ENCODE data around the gene TRMT10A.
"Not testable (repeated sequence)": the region's sequence is repeated elsewhere in the genome, so short reads cannot be mapped to it uniquely, and the experiment has no call there.

Gene TRMT10A

GRCh38 chr4:99537674-99538073 is 26.2 kb downstream of the TRMT10A start:
- DNase-seq (ENCODE audit: low read depth) = no peak
- H3K4me3 ChIP-seq (ENCODE audit: low read depth, low read length) = no peak overlapping the region
- TF ChIP-seq CTCF (IDR thresholded peaks at IDR 0.05; ENCODE audit: low read depth, low read length) (no peak), POLR2A (IDR thresholded peaks at IDR 0.05; ENCODE audit: extremely low read depth, insufficient read length) (no peak), MYC (IDR thresholded peaks at IDR 0.05; ENCODE audit: low read depth, low read length) (no peak)
- TF ChIP-seq, protein P1, sequence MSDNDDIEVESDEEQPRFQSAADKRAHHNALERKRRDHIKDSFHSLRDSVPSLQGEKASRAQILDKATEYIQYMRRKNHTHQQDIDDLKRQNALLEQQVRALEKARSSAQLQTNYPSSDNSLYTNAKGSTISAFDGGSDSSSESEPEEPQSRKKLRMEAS (IDR thresholded peaks at IDR 0.05; ENCODE audit: low read depth, low read length) = no peak

- H3K4me3 ChIP-seq (ENCODE audit: low read depth, low read length) = no peak overlapping the region
- no peak for DNase-seq (ENCODE audit: low read depth)
- TF ChIP-seq, protein P1 (IDR thresholded peaks at IDR 0.05; ENCODE audit: low read depth, low read length) = no peak
- TF ChIP-seq POLR2A (IDR thresholded peaks at IDR 0.05; ENCODE audit: extremely low read depth, insufficient read length) (no peak), CTCF (IDR thresholded peaks at IDR 0.05; ENCODE audit: low read depth, low read length) (no peak), MYC (IDR thresholded peaks at IDR 0.05; ENCODE audit: low read depth, low read length) (no peak)
These were observed 27.0 kb downstream of the TRMT10A start for GRCh38 chr4:99536848-99537247.

DNA sequence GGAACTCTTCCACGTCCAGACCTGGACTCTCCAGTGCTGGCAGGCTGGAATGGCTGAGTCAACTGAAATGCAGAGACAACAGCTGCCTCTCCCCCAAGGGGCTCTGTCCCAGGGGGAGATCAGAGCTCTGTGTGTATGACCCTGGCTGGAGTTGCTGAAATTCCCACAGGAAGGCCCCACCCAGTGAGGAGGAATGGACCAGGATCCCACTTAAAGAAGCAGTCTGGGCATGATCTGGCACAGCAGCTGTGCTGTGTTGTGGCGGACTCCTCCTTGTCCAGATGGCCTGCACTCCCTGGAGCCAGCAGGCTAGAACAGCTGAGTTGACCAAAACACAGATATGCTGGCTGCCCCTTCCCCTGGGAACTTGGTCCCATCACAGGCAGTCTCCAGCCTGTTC is 27.6 kb downstream of the TRMT10A start:
- no peak overlapping the region for H3K4me3 ChIP-seq (ENCODE audit: low read depth, low read length)
- no peak for TF ChIP-seq CTCF (IDR thresholded peaks at IDR 0.05; ENCODE audit: low read depth, low read length)
- TF ChIP-seq POLR2A (IDR thresholded peaks at IDR 0.05; ENCODE audit: extremely low read depth, insufficient read length) = no peak
- no peak for TF ChIP-seq MYC (IDR thresholded peaks at IDR 0.05; ENCODE audit: low read depth, low read length)
- TF ChIP-seq, protein P1 (IDR thresholded peaks at IDR 0.05; ENCODE audit: low read depth, low read length) = no peak
- DNase-seq (ENCODE audit: low read depth) = no peak

GRCh38 chr4:99534699-99535098 is 29.1 kb downstream of the TRMT10A start:
- not testable (repeated sequence) for H3K4me3 ChIP-seq (ENCODE audit: low read depth, low read length); DNase-seq (ENCODE audit: low read depth)

DNA sequence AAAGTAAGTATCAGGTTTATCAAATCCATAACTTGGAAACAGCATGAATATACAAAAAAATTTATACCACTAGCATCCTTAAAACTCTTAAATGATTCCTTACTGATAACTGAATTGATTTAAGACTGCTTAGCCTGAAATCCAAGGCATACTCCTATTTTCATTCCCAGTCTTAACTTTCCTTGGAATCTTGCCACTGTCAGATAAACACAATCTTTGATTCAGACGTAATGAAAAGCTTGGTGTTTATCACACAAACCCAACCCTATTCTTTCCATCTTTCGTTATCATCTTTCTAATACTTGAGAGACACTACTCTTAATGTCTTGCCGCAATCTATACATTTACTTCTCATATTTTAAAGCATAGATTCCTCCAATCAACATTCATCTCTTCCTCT is 33.9 kb downstream of the TRMT10A start:
- H3K4me3 ChIP-seq (ENCODE audit: low read depth, low read length) = no peak overlapping the region
- no peak for TF ChIP-seq MYC (IDR thresholded peaks at IDR 0.05; ENCODE audit: low read depth, low read length)
- no peak for TF ChIP-seq POLR2A (IDR thresholded peaks at IDR 0.05; ENCODE audit: extremely low read depth, insufficient read length)
- TF ChIP-seq, protein P1 (IDR thresholded peaks at IDR 0.05; ENCODE audit: low read depth, low read length) = no peak
- no peak for TF ChIP-seq CTCF (IDR thresholded peaks at IDR 0.05; ENCODE audit: low read depth, low read length)
- no peak for DNase-seq (ENCODE audit: low read depth)

GRCh38 chr4:99529228-99529627 is 34.6 kb downstream of the TRMT10A start:
- no peak overlapping the region for H3K4me3 ChIP-seq (ENCODE audit: low read depth, low read length)
- no peak for DNase-seq (ENCODE audit: low read depth)
- TF ChIP-seq POLR2A (IDR thresholded peaks at IDR 0.05; ENCODE audit: extremely low read depth, insufficient read length) = no peak
- TF ChIP-seq MYC (IDR thresholded peaks at IDR 0.05; ENCODE audit: low read depth, low read length) = no peak
- TF ChIP-seq, protein P1 (IDR thresholded peaks at IDR 0.05; ENCODE audit: low read depth, low read length) = no peak
- no peak for TF ChIP-seq CTCF (IDR thresholded peaks at IDR 0.05; ENCODE audit: low read depth, low read length)
